Astrocyte of the cerebellum (primary cell): ENCODE results near the gene ZNF469.

ENCODE experiments used
- DNase-seq: peaks from one replicate; pipeline ENCODE4 v3.0.0-alpha.2; 2011; ENCODE audit warnings: low read depth
- H3K4me3 ChIP-seq: 2 replicates; pipeline ENCODE4 v1.5.1; 2011; ENCODE audit warnings: mild to moderate bottlenecking, low read depth, low read length, moderate library complexity
- in situ Hi-C: cut with HindIII; loops from 2 replicates; pipeline ENCODE4 v1.10.0; 2017; ENCODE audit warnings: low sequenced_read_pairs
- TF ChIP-seq, protein P1 (sequence below): IDR thresholded peaks from 2 replicates; pipeline ENCODE4 v1.5.1; 2012; ENCODE audit warnings: low read length, low read depth, moderate library complexity, mild to moderate bottlenecking; ENCODE audit errors: missing control alignments

Gene ZNF469

DNA sequence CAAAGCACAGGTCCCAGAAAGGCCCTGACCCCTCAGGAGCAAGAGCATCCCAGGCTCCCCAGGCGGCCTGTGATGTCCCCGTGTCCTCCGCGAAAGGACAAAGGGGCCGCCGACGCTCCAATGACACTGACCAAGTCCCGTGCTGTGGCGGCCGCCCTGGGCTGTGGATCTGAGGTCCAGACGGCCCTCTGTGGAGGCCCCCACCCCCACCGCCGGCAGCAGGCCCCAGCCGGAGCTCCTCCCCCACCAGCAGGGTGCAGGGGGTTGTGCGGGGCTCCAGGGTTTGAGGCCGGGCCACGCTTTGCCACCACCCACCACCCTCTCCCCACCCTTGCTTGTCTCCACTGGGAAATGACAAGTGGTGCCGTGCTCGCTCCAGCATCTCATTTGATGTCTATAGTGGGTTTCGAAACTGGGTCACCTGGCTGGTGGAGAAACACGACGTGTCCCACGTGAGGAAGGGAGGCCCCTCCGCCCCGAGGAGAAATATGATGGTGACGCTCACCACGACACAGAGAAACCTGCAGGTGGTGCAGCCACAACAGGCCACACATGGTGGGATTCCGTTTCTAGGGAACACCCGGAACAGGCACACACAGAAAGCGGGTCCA, 31.2 kb upstream of the ZNF469 start:
- TF ChIP-seq, protein P1, sequence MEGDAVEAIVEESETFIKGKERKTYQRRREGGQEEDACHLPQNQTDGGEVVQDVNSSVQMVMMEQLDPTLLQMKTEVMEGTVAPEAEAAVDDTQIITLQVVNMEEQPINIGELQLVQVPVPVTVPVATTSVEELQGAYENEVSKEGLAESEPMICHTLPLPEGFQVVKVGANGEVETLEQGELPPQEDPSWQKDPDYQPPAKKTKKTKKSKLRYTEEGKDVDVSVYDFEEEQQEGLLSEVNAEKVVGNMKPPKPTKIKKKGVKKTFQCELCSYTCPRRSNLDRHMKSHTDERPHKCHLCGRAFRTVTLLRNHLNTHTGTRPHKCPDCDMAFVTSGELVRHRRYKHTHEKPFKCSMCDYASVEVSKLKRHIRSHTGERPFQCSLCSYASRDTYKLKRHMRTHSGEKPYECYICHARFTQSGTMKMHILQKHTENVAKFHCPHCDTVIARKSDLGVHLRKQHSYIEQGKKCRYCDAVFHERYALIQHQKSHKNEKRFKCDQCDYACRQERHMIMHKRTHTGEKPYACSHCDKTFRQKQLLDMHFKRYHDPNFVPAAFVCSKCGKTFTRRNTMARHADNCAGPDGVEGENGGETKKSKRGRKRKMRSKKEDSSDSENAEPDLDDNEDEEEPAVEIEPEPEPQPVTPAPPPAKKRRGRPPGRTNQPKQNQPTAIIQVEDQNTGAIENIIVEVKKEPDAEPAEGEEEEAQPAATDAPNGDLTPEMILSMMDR = no peak
- in situ Hi-C loops = no loop called here
- no peak for DNase-seq
- H3K4me3 ChIP-seq = no peak overlapping the region

GRCh38 chr16:88352261-88353200, 30.2 kb upstream of the ZNF469 start:
- TF ChIP-seq, protein P1 = no peak
- in situ Hi-C loops = no loop called here
- H3K4me3 ChIP-seq = no peak overlapping the region
- no peak for DNase-seq

DNA sequence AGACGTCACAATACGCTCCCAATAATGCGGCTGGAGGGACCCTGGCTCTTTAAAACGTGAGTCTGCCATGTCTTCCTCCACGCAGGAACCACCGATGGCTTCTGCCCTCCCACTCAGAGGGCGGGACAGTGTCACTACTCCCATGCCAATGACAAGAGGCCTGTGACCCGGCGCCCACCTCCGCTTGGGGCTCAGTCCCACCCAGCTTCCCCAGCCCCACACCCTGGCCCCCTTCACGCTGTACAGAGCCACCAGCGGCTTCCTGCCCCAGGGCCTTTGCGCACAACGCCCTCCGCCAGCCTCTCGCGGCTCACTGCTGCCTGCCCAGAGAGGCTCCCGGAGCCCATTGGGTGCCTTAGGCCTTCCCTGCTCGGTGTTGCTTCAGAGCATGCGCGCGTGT, 29.5 kb upstream of the ZNF469 start:
- in situ Hi-C loops = no loop called here
- H3K4me3 ChIP-seq = no peak overlapping the region
- DNase-seq = no peak
- TF ChIP-seq, protein P1 = no peak

- H3K4me3 ChIP-seq = no peak overlapping the region
- no peak for DNase-seq
- TF ChIP-seq, protein P1 = no peak
- in situ Hi-C loops = no loop called here
Observed at GRCh38 chr16:88353691-88354090, 29.1 kb upstream of the ZNF469 start.

- no peak overlapping the region for H3K4me3 ChIP-seq
- DNase-seq = no peak
- TF ChIP-seq, protein P1 = no peak
- in situ Hi-C loops = no loop called here
Observed at GRCh38 chr16:88354229-88355092, 28.3 kb upstream of the ZNF469 start.

DNA sequence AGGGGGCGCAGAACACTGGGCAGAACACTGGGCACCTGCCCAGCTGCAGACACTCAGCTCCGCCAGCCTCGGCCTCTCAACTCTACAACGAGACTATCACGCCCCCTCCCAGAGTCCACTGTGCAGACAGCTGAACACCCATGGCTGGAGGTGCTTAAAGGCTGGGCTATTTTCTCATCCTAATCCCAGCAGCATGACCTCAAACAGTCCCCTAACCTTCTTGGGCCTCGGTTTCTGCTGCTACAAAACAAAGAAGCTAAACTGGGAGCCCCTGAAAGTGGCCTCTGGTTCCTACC, 27.7 kb upstream of the ZNF469 start:
- no peak overlapping the region for H3K4me3 ChIP-seq
- TF ChIP-seq, protein P1 = no peak
- DNase-seq = no peak
- in situ Hi-C loops = no loop called here
